Activated effector memory CD4-positive, alpha-beta T cell treated with Interleukin-2 at 50 U/mL for 16 hours (primary cell): Measurements from ENCODE around the gene SP2.

ENCODE experiments used
- DNase-seq: peaks from one replicate; pipeline ENCODE4 v3.0.0-alpha.2; 2020

The SP2 gene

DNA sequence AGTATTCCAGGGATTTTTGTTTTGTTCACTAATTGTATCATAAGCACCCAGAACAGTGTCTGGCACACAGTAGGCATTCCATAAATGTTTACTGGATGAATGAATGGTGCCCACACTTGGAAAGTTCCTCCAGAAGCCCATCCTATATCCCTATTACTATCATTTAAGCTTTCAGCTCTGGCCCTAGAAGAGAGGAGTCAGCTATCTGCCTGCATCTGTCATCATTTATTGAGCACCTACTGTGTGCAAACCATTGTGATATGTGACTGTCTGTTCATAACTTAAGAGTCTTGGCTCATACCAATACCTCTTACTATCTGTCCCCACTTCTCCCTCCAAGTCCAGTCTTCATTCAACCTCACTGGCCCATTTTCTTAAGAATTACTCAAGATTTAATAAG, 25.0 kb upstream of the SP2 start:
- no peak for DNase-seq

DNA sequence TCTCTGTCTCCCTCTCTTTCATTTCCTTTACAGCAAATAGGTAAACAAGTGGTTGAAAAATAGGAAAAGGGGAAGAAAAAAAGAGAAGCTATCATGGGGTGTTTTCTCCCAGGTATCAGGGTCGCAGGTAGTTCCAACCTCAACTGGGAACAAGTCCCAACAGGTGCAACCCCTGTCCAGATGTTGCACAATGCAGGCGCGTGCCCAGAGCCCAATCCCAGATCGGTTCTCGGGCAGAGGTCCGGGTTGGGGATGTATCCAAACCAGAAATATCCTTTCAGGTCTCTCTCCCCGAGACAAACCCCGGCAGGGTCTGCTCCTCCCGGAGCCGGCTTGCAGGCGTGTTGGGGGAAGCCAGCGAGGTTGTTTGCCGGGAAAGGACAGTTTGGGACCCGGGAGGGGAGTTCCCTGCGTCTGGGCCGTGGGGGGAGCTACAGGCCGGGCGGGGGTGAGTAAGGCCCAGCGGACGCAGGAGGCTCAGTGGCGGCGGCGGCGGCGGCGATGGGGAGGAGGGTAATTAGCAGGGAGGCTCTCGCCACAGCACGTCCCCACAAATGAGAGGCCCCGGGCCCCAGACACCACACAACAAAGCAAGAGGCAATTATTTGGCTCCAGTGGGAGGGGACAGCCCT, 23.9 kb upstream of the SP2 start:
- no peak for DNase-seq

DNA sequence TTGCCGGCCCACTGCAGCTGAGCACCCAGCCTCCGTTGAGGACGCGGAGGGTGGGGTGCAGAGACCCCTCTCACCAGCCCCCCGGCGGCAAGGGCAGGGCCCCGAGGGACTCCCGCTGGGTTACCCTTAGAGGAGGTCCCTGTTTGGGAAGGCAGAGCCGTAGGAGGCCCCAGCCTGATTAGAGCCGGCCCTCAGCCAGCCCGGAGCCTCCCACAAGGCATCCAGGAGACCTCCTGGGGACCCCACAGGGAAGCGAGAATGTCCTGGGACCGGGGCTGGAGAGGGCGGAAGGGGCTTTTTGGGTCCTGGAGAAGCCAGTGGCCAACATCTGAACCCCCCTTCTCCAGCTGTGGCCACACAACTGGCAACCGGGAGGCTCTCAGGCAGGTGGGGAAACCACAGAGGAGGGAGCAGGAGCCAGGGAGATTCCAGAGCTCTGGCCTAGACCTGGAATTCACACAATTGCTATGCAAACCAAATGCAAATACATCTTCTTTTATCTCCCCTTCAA, 23.3 kb upstream of the SP2 start:
- no peak for DNase-seq

DNA sequence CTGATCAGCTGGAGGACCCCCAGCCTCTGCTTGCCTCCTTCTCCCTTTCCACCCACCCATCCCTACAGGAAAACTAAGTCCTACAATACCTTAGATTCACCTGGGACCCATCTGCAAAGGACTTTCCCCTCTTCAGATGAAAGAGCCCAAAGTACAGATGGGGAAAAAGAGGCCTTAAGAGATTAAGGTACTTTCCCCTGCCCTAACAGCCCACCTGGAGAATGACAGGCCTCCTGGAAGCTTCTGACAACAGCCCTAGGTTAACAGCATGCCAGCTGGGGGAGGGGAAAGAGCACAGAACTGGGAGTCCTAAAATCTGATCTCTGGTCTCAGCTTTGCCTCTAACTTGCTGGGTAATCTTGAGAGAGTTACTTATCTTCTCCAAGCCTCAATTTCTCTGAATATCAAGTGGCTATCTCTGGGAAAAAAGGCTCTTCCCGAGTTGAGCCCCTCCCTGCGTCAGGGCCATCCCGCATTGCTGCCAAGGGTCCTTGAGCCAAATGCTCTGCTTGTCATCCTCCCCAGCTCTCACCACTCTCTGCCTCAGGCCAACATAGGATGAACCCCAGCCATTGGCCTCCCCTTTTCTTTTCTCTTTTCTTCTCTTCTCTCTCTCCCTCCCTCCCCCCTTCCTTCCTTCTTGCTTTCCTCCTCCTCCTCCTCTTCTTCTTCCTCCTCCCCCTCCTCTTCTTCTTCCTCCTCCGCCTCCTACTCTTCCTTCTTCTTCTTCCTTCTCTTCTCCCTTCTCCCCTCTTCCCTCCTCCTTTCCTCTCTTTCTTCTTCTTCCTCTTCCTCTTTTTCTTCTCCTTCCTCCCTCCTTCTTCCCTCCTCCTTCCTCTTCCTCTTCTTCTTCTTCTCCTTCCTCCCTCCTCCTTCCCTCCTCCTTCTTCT, 22.6 kb upstream of the SP2 start:
- DNase-seq = no peak

DNA sequence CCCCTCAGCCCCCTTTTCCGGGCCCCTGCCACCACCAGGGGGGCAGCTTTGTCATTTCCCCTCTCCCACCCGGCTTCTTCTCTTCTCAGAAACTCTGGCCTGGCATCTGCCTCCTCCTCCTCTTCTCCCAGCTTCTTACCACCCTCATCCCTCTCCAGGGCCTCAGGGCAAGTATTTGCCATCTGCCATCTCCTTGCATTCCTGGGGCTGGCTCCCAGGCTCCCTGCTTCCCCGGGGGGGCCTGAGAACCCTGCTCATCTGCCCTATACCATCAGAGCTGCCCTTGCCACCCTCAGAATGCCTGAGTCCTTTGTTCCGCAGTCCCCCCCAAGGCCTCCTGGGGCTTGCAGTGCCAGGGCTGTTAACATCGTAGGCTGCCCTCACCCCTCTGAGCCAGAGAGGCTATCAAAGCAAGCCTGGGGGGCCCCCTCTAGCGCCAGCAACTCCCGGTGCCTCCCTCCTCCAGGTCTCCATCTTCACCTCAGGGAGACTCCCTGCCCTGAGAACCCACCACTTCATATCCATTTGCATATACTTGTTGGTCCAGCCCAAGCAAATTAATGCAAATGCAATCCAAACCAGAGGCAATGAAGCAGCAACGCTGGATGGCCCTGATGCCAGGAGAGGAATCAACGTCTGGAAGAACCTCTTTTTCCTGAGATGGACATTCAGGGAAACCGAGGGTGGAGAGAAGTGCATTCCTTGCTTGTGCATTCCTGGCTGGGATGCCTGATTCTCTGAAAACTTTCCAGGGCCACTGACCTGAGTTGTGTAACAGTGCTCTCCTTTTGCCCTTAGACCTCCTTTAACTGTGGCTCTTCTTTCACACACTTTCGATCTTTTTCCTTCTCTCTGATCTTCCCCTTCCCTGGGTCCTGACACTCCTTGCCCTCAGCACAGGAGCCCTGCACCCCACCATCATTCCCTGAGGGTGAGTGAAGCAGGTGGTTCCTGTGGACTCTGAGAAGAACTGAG, 20.7 kb upstream of the SP2 start:
- DNase-seq = no peak

DNA sequence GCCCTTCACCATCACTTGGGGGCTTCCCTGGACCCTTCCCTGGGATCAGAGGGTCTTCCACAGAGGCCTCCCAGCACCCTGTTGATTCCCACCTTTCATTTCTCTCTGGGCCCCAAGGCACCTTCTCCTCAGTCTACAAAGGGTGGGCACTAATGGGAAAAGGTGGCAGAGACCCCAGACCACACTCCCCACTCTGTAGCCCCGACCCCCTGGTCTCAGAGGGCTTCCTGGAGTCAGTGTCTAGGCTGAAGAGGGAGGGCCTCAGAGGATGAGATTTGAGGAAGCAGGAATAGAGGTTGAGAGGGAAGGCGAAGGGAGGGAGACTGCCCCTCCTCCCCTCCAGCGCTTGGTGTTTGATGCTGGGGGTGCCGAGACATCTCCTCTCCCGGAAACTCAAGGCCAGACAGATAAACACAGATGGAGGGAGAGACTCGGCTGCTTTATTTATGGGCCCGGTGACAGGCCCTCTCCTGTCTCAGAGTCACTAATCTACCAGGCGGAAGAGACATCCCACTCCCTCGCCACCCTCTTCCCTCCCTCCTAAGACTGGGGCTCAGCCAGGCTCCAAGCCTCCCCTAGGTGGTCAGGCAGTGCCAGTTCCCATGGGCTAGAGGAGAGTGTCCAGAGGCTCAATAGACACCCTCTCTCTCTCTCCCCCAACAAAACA, 18.5 kb upstream of the SP2 start:
- DNase-seq = no peak

DNA sequence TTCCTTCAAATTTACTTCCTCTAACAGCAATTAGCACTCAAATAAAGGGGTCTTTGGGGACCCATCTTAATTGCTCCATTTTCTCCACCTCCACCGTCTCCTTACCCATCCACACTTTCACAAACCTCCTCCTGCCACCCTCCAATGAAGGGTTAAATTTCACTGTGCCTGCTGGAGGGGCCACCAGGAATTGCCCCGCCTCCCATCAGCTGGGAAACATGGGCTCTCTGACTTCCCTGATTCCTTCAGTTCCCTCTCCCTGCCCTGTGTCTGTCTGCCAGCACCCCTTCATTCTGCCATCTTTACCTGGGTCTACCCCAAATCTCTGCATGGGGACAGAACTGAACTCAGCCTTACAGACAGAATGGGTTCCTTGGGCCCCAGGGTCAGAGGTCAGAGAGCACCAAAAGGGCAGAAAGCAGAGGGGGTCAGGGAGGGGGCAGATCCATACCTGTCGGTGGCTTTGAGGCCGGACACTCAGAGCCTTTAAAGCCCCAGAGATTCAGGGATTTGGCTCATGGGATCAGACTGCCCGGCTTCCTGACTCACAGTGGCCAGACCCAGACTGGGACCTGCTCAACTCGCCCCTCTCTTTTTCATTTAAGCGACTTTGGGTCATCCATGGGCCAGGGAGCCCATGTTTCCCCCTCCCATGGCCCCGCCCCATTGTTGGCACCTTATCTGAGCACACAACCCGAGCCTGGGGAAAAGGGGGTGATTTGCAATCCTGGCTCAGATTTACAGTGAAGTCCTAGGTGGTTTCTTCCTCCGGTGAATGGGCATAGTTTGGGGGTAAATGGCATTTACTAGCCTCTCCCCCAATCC, 17.6 kb upstream of the SP2 start:
- DNase-seq = no peak

DNA sequence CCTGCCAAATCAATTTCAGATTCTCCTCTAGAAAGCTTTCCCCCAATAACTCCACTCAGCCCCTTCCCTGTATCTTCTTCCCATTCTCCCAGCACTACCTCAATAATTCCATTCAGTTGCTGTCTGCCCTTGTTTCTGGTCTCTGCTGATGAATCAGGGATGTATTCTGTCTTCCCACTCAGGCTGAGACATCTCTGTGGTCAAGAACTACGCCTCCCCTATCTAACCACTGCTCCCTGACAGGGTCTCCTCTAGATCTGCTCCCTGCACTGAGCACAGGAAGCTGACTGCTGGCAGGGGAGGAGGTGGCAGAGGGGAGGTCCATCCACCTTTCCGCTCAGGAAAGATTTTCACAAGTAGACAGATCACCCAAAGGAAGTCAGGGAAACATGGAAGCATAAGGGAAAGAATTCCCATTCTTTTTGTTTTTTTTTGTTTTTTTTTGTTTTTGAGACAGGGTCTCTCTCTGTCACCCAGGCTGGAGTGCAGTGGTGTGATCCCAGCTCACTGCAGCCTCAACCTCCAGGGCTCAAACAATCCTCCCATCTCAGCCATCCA, 16.9 kb upstream of the SP2 start:
- no peak for DNase-seq

DNA sequence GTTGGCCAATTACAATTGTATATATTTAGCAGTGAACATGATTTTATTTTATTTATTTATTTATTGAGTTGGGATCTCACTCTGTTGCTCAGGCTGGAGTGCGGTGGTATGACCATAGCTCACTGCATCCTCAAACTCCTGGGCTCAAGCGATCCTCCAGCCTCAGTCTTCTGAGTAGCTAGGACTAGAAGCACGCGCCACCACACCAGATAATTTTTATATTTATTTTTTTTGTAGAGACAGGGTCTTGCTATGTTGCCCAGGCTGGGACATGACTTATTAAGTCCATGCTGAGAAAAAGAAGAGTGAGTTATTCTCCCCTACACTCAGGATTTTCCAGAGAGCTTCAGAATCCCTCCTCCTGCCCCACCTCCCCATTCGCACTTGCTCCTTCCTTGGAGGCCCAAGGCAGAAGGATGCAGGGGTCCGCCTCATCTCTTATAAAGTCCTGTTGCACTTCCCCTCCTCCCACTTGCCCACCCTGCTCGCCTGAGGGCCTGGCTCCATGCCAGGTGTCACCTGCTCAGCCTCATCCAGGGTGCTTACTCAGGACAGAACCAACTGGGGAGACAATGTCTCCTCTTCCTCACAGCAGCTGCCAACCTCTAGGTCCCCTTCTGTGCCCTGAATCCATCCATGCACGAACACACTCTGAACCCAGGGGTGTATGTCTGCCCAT, 16.1 kb upstream of the SP2 start:
- DNase-seq = no peak

DNA sequence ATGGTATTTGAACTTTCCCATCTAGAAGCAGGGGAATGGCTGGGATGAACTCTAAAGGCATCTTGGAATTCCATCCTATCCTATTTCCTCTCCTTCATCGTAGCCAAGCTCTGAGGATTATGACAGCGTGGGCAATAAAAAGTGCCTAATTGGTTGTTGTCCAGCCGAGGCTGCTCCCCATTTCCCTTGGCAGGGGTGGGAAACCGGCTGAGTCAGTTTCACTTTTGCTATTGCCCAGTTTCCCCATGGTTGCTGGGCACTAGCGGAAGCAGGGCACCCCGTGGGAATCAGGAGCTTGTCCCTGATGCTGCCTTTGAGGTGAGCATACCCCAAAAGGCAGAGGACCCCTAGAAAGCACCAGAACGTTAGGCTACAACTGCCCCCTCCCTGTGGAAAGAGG, 13.8 kb upstream of the SP2 start:
- DNase-seq = no peak

DNA sequence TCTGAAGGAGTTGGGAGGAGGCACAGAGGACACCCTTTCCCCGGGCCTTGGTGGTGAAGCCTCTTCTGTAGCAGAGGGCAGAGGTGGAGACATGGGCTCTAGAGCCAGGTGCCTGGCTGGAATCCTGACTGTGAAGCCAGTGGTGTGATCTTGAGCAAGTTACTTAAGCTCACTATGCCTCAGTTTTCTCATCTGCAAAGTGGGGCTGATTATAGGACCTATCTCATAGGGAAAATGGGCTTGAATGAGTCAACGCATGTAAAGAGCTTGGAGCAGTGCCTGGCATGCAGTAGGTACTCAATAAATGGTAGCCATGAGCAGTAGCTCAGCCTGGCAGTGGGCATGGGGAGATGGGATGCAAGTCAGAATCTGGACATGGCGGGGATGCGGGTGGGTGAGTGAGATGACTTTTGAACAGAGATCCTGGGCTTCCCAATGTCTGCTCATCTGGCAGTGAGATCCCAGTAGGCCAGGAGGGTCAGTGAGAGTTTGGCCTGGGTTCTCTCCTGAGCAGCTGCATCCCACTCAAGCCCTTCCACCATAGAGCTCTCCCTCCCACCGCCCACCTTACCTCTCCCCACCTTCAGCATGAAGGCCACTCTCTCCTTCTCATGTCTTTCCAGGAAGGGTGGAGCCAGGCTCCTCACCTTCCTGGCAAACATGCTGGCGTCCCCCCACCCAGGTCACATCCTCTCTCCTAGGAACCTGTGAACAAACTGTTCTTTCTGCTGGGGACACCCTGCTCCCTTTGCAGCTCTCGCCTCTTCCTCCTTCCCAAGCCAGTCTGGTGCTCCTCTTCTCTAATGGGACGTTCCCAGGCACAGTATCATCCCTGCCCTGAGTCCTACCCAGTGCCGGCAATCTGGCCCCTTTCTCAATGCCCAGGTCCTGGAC, 13.1 kb upstream of the SP2 start:
- DNase-seq = no peak

DNA sequence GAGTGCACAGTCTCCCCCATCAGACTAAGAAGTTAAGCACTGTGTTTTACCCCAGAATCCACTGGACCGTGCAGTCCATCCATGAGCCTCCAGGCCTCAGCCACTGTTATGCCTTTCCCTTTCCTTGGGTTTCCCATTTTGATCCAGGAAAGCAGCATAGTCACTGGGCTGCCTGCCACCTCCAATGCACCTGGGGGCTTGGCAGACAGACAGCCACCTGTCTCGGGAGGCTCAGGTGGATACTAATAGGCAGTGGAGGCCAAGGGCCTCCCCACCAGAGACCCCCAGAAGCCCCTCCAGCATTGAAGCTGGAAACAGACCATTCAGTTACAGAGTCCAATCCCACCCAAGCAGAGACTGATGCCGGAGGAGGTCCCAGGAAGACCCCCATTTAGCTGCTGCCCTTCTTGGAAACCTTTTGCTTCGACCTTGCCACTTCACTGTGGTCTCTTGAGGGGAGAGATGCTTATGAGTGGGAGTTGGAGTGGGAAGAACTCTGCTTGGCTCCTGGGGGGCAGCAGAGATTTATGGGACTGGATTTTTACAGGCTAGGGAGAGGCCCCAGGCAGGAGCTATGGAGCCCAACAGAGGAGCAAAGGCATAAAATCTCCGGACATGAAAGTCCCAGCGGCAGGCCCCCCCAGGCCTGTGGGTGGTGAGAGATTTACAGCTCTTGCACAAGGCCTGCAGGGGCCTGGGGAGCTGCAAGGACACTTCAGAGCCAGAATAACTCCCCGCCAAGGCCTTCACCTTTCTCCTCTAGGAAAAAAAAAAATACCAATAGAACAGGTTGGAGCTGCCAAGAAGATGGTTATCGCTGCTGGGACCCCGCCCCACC, 12.2 kb upstream of the SP2 start:
- DNase-seq = no peak

DNA sequence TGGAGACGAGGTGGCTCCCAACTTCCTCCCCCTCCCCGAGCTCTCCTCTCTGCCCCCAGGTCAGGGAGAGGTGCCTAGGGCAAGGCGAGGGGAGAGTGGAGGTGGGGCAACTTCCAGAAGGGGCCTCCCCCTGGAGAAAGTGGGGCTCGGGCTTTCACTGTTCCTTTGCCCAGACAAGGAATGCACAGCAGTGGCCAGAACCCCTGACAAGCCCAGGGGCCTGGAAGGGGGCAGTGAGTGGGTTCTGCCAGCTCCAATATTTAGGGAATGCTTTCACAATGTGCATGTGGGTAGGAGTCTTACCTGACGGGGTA, 11.7 kb upstream of the SP2 start:
- no peak for DNase-seq

DNA sequence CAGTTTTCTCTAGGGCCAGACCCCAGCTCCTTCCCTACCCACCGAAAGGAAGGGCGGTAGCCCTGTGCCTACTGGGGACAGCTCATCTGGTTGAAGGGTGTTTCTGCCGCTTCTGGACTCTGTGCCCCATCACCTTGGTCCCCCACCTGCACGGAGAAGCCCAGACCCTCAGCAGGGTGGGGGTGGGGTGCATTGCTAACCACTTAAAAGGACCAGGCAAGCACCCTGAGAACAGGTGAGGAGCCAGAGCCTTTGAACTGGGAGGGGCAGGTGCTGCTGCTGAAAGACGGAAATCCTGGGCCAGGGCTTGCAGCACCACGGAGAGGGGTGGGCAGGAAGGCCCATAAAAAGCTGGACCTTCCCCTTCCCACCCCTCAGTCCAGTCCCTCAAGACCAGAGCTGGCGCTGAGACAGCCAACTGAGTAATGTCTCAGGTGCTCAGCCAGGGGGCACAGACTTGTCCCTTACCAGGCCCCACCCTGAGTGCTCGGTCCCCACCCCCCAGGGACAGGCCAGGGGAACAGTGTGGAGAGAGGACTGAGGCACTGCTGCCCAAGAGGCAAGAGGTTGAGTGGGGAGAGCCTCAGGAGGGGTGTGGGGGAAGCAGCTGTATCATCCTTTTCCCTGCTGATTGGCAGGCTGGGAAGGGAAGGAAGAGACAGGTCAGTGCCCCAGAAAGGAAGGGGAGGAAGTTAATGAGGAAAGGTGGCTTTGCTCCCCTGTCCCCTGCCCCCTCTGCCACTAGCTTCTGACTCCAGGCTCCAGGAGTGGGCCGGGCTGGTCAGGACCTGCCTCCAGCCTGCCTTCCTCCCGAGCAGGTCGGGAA, 10.9 kb upstream of the SP2 start:
- no peak for DNase-seq

DNA sequence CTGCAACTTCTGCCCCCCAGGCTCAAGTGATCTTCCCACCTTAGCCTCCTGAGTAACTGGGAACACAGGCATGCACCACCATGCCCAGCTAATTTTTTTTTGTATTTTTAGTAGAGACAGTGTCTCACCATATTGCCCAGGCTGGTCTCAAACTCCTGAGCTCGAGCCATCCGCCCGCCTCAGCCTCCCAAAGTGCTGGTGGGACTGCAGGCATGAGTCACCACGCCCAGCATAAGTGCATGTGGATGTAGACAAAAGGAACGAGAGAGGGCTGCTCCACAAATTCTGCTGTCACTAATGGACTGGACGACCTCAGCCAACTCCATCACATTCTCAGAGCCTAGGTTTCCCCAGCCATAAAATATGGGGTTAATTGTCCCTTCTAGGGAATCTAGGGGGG, 7.7 kb upstream of the SP2 start:
- DNase-seq = no peak

DNA sequence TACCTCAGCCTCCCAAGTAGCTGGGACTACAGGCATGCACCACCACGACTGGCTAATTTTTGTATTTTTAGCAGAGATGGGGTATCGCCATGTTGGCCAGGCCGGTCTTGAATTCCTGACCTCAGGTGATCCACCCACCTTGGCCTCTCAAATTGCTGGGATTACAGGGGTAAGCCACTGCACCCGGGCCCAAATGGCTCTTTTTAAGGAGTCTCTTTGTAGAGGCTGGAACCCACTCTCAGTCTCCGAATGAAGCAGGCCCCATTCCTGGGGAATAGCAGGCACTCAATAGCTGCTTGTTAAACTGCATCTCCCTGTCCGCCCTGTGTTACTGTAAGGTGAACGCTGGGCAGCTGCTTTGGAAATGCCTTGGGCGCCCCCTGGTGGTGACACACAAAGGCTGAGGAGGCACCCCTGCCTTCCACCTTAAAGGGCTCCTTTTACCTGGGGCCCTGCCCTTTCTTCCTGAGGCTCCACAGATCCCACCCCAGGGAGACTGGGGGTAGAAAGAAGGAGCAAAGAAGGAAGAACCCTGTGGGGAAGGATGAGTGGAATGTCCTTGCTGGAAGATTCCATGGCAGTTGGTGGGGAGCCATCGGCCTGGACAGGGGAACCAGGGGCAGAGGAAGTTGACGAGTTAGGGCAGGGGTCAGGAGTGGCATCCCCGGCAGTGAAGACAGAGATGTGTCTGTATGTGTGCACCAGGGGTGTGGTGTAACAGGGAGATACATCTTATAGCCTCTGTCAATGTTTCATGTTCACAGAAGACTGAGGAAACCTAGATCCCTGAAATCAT, 6.1 kb upstream of the SP2 start:
- DNase-seq = peak; percentile 80

DNA sequence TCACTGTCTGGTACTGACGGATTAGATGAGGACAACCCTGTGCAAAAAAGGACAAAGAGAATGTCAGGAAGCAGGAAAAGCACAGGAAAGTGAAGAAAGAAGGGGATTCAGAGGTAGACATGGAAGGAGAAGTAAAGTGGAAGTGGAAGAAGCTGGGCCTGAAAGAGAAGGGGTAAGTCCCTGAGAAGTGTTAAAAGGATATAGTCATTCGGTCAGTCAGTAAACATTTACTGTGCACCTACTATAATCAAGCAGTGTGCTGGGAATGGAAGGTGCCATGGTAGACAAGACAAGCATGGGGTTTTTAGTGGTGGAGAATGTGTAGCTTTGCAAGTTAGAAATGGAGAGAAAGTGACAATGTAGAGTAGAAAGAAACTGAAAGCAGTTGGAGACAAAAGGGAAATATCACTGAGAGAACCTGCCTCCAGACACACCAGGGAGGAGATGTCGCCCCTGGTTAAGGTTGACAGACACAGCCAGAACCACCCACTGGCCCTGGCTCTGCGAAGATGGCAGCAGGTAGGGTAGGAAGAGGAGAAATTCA, 4.4 kb upstream of the SP2 start:
- no peak for DNase-seq
